ENCODE results near the gene CTAG1B.
"Not testable (repeated sequence)": the region's sequence is repeated elsewhere in the genome, so short reads cannot be mapped to it uniquely, and the experiment has no call there.

CTAG1B gene

DNA sequence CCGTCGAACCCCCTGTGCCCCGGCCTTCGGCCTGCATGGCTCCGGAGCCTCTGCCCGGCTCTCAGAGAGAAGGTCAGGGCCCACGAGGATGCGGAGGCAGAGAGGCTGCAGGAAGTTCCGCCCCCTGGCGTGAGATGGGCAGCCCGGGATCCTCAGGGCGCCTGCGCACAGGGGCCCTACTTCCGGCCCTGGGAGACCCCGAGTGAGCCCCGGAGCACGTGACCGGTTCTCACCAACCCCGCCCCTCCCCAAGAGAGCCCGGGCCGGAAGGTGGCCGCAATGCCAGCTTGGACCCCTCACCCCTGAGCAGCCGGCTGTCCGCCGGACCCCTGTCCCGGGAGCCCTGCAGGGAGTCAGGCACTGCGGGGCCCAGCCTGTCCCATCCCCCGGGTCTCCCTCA lies at the start of gene CTAG1B:
Gene CTAG1B (minus strand): TSS at position 101 of the 400 bp plus-strand sequence. CDS start 64 bp downstream, at position 37.
- not testable (repeated sequence) for DNase-seq

DNA sequence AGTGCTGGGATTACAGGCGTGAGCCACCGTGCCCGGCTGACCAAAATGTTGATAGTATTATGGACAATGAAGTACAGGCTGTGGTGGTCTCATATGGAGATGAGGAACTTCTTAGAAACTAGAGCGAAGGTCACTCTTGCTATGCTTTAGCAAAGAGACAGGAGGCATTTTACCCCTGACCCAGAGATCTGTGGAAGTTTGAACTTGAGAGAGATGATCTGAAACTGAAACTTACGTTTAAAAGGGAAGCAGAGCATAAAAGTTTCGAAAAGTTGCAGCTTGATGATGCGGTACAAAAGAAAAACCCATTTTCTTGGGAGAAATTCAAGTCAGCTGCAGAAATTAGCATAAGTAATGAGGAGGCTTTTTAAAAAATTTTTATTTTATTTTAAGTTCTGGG lies 42.8 kb upstream of the CTAG1B start:
- DNase-seq, result no peak

DNA sequence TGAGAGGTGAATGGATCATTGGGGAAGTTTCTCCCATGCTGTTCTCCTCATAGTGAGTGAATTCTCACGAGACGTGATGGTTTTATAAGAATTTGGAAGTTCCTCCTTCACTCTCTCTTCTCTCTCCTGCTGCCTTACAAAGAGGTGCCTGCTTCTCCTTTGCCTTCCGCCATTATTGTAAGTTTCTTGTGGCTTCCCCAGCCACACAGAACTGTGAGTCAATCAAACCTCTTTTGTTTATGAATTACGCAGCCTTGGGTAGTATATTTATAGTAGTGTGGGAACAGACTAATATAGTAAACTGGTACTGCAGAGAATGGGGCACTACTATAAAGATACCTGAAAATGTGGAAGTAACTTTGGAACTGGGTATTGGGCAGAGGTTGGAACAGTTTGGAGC lies 42.1 kb upstream of the CTAG1B start:
- no peak for DNase-seq

DNA sequence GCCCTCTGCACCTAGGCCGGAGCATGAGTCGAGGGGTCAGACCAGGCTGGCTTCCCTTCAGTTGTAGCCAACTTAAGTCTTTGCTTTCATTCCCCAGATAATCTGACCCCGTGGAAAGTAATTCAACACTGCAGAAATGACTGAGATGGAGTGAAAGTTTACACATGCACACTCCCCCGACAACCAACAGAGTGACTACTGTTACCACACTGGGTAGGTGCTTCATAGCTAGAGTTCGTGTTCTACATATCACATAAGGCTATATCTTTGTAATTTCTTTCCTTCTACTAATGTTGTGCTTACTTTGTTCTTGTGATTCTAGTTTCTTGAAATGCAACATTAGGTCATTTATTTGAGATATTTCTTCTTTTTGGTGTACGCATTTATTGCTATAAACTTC lies 41.5 kb upstream of the CTAG1B start:
- DNase-seq, result no peak

DNA sequence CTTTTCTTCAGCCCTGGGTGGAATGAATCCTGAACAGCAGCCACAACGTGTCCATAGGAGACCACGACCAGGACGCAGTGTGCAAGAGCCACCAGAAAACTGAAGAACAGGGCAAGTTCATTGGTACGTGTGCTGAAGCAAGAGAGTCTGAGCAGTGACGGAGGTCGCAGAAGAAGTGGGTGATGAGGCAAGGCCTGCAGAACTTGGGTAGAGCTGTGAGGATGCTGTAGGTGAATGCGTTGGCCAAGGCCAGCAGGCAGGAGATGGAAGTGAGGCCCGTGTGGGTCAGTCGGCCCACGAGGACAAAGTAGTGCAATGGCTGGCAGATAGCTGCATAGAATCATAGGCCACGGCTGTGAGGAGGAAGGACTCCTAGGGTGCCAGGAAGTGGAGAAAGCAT lies 39.9 kb upstream of the CTAG1B start:
- DNase-seq, result no peak

DNA sequence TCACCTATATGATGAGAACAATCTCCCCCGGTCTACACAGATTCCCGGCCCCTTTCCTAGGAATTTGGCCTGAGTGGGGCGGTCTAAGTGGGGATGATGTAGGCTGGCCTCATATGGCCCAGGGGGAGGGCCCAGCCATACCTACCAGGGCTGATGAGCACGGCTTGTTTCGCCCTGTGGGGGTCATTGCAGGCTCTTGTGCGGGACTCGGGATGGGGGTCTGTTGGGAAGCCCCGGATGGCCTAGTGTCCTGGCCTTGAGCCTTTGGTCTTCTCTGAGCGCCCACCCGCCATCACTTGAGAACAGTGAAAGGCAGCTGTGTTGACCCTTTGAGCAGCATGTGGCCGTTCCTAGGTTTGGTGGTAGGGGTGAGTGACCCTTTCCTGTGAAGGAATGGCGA lies 39.1 kb upstream of the CTAG1B start:
- no peak for DNase-seq

DNA sequence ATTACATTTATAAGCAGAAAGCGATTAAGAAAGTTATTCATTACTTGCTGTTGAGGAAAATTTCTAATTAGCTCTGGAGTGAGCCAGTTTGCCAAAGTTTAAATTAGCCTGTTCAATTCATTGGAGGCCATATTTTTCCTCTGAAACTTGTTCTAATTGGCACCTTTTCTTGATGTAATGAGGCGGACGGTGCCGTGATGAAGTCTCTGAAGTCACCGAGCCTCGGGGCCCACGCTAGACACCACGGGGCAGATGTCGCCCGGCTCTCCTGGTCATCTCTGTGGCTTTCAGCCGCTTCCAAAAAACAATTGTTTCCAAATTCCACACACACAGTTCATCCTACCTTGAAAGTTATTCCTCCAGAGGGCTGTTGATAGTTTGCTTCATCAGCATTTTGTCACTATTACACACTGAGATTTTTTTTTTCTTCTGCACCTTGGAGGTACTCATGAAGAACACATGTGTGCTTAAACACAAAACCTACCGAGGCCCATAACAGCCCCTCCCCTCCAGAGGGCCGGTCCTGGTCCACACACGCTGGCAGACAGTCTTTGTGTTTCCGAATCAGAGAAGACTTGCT lies 38.2 kb upstream of the CTAG1B start:
- no peak for DNase-seq

DNA sequence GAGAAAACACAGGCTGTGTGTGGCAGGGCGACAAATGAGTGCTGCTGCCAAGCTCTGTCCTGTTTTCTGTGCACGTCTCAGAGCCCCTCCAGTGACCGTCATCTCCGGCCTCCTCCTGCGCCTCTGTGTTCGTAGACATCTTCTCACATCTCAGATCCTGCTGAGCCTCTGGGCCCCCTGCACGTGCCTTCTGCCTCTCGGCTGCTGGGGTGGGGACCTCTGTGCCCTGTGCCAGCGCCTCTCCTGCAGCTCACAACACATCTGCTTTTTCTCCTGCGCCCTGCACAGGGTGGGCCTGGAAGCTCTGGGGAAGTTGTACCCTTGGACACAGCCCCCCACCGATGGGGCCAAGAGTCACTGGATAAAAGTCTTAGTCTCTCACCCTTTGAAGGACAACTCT lies 36.7 kb upstream of the CTAG1B start:
- DNase-seq, result no peak

DNA sequence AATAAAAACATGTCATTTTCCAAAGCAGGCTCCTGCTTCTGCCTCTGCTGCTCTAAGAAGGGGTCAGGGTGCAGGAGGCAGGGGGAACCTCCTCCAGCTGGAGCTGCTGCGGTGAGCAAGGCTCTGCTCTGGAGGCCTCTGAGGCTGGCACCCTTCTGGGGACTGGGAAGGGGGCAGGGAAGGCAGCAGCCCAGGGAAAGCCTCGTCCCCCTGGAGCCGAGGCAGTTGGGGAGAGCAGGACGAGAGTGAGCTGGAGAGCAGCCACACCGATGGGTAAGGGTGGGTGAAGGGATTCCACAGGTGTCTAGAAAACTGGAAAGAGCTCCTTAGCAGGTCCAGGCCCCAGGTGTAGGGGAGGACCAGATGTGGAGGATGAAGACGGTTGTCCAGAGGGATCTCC lies 36.3 kb upstream of the CTAG1B start:
- no peak for DNase-seq

DNA sequence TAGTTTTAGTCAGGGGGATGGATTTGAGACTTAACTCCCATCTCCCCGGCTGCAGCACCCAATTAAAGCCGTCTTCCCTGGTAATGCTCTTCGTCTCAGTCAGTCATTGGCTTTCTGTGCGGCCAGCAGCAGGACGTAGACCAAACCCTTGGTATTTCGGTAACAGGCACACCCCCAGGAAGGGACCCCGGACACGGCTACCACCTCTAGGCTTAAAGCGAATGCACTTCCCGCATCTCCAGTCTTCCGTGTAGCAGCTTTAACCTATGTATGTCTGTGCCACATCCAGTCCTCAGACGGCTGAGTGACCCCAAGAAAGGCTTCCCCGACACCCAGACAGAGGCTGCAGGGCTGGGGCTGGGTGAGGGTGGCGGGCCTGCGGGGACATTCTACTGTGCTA lies 35.8 kb upstream of the CTAG1B start:
- DNase-seq, result no peak

DNA sequence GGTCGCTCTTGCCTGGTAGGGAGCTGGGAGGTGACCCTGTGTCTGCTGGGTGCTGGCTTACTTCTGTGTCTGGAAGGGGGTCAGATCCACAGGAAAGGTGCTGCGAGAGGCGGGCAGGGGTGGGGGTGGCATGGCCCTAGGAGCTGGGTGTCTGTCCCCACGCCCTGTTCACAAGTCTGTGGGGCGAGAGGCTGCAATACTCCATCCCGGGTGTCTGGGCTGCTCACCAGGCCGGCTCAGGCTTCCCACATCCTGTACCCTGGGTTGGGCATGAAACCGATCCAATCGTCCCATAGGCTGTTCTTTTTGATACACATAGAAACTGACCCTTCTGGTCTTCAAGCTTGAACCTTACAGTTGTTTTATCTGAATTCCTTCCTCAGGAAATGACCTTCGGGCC lies 35.3 kb upstream of the CTAG1B start:
- no peak for DNase-seq

DNA sequence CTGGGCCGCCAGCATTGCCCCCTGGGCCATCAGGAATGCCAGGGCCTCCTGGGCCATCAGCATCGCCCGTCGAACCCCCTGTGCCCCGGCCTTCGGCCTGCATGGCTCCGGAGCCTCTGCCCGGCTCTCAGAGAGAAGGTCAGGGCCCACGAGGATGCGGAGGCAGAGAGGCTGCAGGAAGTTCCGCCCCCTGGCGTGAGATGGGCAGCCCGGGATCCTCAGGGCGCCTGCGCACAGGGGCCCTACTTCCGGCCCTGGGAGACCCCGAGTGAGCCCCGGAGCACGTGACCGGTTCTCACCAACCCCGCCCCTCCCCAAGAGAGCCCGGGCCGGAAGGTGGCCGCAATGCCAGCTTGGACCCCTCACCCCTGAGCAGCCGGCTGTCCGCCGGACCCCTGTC lies 34.3 kb upstream of the CTAG1B start, which contains the start of gene CTAG2:
Gene CTAG2 (minus strand): TSS at position 167 of the 400 bp plus-strand sequence. CDS start 64 bp downstream, at position 103.
- not testable (repeated sequence) for DNase-seq

DNA sequence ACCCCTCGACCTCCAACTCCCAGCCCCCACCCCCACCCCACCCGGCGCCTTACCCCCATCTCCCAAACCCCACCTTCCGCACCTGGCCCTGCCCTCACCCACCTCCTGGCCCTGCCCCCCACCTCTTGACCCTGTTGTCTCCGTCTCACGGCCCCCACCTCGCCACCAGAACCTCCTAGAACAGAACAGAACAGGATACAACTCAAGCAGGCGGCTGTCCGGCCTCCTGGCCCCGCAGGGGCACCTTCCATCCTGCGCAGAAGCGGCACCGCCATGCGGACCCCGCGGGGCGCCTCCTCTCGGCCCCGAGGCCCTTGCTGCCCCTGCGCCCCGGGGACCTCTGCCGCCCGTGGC lies 33.9 kb upstream of the CTAG1B start:
- DNase-seq, result no peak

DNA sequence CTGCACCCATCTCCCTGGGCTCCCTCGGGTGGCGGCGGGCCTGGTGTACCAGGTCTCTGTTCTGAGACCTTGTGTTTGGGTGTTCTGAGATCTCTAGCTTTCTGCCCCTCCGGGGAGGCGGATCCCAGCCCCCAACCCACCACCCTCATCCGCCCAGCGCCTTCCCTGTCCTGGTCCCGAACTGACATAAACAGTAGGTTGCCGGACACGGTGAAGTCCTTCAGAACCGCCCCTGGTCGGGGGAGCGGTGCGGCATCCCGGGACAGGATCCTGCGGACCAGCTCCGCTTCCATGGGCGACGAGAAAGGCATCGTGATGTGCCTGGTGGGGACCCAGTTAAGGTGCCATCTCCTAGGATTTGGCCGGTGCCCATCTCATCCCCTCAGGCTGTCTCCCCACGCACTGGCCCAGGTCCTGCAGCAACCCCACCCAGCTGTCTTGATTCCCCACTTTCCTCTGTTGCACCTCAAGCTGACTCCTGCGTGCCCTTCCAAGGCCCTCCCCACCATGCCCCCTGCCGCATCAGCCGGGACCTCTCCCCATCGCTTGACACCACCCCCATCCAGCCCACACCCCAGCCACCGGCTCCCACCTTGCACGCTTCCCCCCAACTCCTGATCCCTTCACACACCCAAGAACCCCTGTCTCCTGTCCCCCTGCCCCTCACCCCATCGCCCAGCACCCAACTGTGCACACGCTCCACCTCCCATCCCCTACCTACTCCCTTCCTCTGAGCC lies 33.4 kb upstream of the CTAG1B start:
- no peak for DNase-seq

DNA sequence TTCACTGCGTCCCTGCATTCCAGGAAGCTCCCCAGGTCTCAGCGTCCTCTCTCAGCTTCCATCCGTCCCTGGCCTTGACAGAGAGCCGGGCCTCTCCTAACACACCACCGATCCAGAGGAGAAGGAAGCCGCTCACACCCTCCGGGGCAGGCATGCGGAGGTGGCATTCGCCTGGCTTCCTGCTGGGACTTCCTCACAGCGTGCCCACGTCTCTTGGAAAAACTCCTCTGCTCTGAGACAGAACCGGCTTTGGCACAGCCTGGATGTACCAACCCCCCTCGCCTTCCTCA lies 31.1 kb upstream of the CTAG1B start:
- DNase-seq, result no peak

DNA sequence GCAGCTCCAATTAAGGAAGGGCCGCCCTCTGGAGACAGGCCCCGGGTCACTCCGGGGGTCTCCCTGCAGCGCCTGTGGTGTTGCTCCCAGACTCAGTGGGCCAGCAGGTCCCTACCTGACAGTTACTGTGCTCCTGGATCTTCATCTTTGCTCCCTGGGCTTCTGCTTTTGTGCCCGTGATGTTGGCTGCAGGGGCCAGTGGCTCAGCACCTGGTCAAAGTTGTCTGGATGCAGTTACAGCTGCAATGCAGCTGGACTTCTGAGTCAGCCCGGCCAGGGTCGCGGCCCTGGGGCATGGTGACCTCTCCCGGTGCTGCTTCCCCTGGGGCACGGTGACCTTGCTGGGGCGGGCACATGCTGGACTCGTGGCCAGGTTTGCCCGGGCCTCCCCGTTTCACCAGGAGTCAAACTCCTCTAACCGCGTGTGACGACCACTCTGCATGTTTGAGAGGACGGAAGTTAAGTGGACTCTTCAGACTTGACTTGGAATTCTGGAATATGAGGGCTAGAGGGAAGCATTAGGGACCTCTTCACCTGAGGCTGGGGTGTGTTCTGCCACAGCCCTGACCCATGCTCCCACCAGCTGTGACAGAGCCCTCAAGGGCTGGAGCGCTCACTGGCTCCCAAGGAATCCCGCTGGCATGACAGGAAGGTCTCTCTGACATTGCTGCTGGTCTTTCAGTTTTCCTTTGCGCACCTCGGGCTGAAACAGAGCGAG lies 30.6 kb upstream of the CTAG1B start:
- DNase-seq, result no peak

DNA sequence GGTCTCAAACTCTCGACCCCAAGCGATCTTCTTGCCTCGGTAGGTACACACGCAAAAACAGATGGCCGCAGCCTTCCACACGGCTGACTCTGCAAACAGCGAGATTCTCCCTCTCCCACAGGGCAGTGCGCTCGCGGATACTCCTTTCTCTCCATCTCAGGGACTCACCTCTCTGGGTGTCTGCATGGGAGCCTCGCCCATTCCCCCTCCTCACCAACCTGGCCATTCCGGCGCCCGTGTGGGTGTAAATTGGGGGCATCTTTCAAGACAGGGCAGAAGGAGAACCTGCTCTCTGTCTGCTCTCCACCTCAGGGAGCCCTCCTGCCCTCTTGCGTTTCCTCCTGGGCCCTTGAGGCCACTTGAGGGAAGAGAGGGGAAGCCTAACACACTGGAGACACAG lies 29.8 kb upstream of the CTAG1B start:
- DNase-seq, result peak; percentile 2

DNA sequence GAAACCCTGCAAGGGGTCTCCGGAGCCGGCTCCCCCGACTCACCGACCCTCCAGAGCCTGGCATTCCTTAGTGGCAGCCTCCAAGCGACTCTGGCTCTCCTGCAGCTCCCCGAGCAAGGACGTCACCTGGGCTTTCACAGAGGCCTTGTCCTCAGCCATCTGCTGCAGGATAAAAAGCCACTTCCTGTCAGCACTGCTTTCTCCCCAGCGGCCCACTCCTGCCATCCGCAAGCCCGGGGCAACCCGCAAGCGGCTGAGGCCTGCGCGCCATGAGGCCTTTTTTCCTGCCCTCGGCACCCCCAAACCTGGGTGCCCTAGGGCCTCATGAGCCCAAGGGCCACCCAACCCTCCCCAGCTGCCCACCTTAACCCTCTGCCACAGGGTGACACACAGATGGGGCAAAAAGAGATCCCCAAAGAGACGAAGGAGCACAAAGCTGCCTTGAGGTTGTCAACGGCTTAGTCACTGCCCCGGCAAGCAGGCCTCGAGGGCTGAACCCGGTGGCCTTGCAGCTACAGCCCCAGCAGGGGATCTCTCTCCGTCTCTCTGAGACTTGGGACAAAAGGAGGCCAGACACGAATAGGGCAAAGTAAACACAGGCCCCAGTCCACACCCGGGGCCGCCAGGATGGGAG lies 26.8 kb upstream of the CTAG1B start:
- not testable (repeated sequence) for DNase-seq

DNA sequence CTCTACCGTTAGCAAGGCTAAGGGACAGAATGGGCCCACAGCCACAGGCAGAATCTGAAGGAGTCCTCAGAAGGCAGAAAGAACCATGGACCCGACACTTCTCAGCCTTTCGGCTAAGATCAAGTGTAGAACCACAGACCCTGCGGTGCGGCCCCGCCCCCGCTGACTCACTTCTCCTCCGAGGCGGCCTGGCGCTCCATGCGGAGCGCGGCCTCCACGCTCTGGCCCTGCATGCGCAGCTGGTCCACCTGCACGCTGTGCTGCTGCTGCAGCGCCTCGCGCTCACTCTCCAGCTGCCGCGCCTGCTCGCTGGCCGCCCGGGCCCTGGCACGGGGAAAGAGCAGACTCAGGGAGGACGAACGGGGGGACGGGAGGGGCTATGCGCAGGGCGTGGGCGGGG lies 24.6 kb upstream of the CTAG1B start:
- DNase-seq, result not testable (repeated sequence)

DNA sequence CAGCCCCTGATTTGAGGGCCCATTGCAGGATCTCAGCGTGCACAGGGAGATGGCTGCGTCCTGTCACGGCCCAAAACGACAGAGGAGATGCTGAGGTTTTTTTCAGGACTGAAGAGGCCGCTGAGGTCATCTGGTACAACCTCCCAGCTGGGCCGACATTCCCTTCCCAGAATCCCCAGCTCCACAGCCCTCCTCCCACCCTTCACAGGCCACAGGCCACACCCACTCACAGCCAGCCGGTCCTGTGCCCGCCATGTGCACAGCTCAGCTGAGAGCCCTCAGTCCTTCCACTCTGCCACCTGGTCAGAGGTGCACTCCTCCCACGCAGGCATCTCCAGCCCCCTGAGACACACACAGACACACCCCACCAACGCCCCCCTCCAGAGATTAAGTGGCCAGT lies 22.7 kb upstream of the CTAG1B start:
- DNase-seq, result not testable (repeated sequence)

DNA sequence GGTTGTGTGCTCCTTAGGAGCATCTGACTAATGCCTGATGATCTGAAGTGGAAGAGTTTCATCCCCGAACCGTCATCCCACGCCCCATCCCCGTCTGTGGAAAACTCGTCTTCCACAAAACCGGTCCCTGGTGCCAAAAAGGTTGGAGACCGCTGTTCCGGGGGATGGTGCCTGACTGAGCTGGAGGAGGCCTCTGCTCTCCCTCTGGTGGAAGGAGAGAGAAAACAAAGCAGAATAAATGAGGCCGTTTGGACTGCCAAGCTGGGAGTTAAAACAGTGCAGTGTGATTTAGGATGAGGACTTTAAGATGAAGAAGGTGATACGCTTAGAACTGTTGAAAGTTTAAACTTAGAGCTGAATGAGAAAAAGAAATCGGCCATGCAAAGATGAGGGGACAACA lies 14.6 kb upstream of the CTAG1B start:
- not testable (repeated sequence) for DNase-seq

DNA sequence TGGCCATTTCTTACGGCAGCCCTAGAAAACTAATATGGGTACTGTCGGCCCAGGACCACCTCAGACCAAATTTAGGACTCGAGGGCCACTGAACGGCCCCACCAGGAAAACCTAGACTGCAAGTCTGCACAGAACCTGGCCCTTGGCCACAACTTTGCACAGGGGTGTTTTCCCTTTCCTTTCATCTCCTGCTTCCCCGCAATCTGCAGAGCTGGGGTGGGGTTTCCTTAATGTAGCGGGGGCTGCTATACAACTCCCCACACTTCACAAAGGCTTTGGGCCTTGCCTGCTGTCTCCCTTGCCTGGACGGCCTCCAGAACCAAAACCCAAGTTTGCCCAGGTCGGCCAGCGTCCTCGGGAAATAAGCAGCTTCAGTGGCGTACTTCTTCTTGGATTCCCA lies 11.9 kb upstream of the CTAG1B start:
- DNase-seq, result not testable (repeated sequence)

DNA sequence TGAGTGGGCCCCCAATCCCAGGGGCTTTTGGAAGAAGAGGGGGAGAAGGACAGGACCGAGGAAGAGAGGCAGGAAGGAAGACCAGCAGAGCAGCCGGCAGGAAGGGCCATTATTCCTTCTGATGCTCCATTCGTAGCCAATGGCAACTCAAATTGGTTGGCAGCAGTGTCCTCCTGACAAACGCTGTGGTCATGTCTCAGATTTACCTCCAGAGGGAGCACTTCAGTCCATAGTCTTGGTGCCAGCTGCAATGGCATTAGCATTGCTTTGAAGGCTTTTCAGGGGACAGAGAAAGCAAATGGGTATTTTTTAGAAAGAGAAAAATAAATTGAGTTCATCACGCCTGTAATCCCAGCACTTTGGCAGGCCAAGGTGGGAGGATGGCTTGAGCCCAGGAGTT lies 9.9 kb upstream of the CTAG1B start:
- not testable (repeated sequence) for DNase-seq
